Activated CD4-positive, alpha-beta T cell treated with anti-CD3 and anti-CD28 coated beads, Interleukin-2, amount 50 U/mL, for 16 hours (primary cell): ENCODE results near the gene LTBP2.

ENCODE experiments used
- DNase-seq: peaks from one replicate; pipeline ENCODE4 v3.0.0-alpha.2; 2020

Gene LTBP2

GRCh38 chr14:74569806-74570591 is 42.0 kb downstream of the LTBP2 start:
- DNase-seq: no peak

- DNase-seq: no peak
Measured at GRCh38 chr14:74569387-74569786, 42.6 kb downstream of the LTBP2 start.

- DNase-seq: no peak
Measured at GRCh38 chr14:74568911-74569310, 43.1 kb downstream of the LTBP2 start.

GRCh38 chr14:74568380-74568649 is 43.7 kb downstream of the LTBP2 start:
- DNase-seq: no peak

- no peak for DNase-seq
Measured at GRCh38 chr14:74567646-74568379, 44.2 kb downstream of the LTBP2 start.

- DNase-seq: no peak
Measured at GRCh38 chr14:74567219-74567618, 44.8 kb downstream of the LTBP2 start.

GRCh38 chr14:74566174-74567141 is 45.6 kb downstream of the LTBP2 start:
- no peak for DNase-seq

- DNase-seq: no peak
Measured at GRCh38 chr14:74563586-74564159, 48.4 kb downstream of the LTBP2 start.

- DNase-seq: no peak
Measured at GRCh38 chr14:74563233-74563585, 48.8 kb downstream of the LTBP2 start.

GRCh38 chr14:74562515-74563232 is 49.4 kb downstream of the LTBP2 start:
- no peak for DNase-seq

- no peak for DNase-seq
Measured at GRCh38 chr14:74558655-74559054, 53.4 kb downstream of the LTBP2 start.

GRCh38 chr14:74557691-74558090 is 54.3 kb downstream of the LTBP2 start:
- DNase-seq: no peak

GRCh38 chr14:74555476-74556050 is 56.5 kb downstream of the LTBP2 start:
- DNase-seq: no peak

- no peak for DNase-seq
Measured at GRCh38 chr14:74554742-74555362, 57.2 kb downstream of the LTBP2 start.

GRCh38 chr14:74552623-74553022 is 59.4 kb downstream of the LTBP2 start:
- no peak for DNase-seq

- no peak for DNase-seq
Measured at GRCh38 chr14:74551431-74552371, 60.3 kb downstream of the LTBP2 start.

GRCh38 chr14:74551001-74551400 is 61.0 kb downstream of the LTBP2 start:
- DNase-seq: no peak

GRCh38 chr14:74550071-74550470 is 62.0 kb downstream of the LTBP2 start:
- no peak for DNase-seq

GRCh38 chr14:74549588-74549987 is 62.4 kb downstream of the LTBP2 start:
- no peak for DNase-seq

GRCh38 chr14:74548881-74549280 is 63.2 kb downstream of the LTBP2 start:
- no peak for DNase-seq
